BLaER1 (cell line): ENCODE measurements around the gene GPR37.

ENCODE experiments used
- H3K27ac ChIP-seq: shearing (Covaris generic); formaldehyde crosslinking; 2 replicates; pipeline ENCODE4 v1.8.1; 2022
- H3K27me3 ChIP-seq: shearing (Covaris generic); formaldehyde crosslinking; 2 replicates; pipeline ENCODE4 v1.8.1; 2022
- H3K36me3 ChIP-seq: shearing (Covaris generic); formaldehyde crosslinking; 2 replicates; pipeline ENCODE4 v1.8.1; 2022
- H3K4me1 ChIP-seq: shearing (Covaris generic); formaldehyde crosslinking; 2 replicates; pipeline ENCODE4 v1.8.1; 2022
- H3K4me2 ChIP-seq: shearing (Covaris generic); formaldehyde crosslinking; 2 replicates; pipeline ENCODE4 v1.8.1; 2022
- H3K4me3 ChIP-seq: shearing (Covaris generic); formaldehyde crosslinking; 2 replicates; pipeline ENCODE4 v1.8.1; 2022
- H3K9ac ChIP-seq: shearing (Covaris generic); formaldehyde crosslinking; 2 replicates; pipeline ENCODE4 v1.8.1; 2022
- H3K9me3 ChIP-seq: shearing (Covaris generic); formaldehyde crosslinking; 2 replicates; pipeline ENCODE4 v1.8.1; 2022
- H4K20me1 ChIP-seq: shearing (Covaris generic); formaldehyde crosslinking; 2 replicates; pipeline ENCODE4 v1.8.1; 2022
- Cebpa-rat ChIP-seq: shearing (Covaris generic); IDR thresholded peaks from 2 replicates; pipeline ENCODE4 v1.8.1; 2022

The GPR37 gene

GRCh38 chr7:124796771-124797170, 31.2 kb upstream of the GPR37 start:
- Histone ChIP-seq H3K4me3 (no peak overlapping the region), H3K27ac (no peak overlapping the region), H4K20me1 (no peaks in the 10 kb centered on the region), H3K9me3 (no peaks in the 10 kb centered on the region), H3K36me3 (no peaks in the 10 kb centered on the region), H3K27me3 (no peaks in the 10 kb centered on the region), H3K9ac (no peak overlapping the region), H3K4me1 (no peaks in the 10 kb centered on the region), H3K4me2 (no peak overlapping the region)
- TF ChIP-seq Cebpa-rat = no peak

GRCh38 chr7:124792696-124793095, 27.1 kb upstream of the GPR37 start:
- H3K36me3 ChIP-seq = no peaks in the 10 kb centered on the region
- H3K27ac ChIP-seq = no peak overlapping the region
- H3K4me2 ChIP-seq = no peak overlapping the region
- H3K9me3 ChIP-seq = no peaks in the 10 kb centered on the region
- no peaks in the 10 kb centered on the region for H3K27me3 ChIP-seq
- no peak overlapping the region for H3K9ac ChIP-seq
- H3K4me3 ChIP-seq = no peak overlapping the region
- H3K4me1 ChIP-seq = no peaks in the 10 kb centered on the region
- H4K20me1 ChIP-seq = no peaks in the 10 kb centered on the region
- TF ChIP-seq Cebpa-rat = no peak

DNA sequence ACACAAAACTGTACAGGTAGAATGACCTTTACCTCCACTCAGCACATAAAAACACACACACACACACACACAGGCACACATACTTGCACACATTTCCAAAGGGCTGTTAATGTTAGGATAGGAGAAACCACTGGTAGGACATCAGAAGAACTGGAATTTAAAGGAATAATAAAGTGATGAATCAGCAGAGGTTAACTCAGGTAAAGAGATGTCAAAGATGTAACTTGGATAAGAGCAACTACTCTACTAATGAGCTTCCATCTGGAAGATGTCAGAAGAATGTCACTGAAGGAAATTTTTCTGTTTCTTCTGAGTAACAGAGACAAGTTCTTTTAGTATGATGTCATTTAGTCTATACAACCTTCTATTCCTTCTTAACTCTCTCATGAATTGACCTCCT, 26.4 kb upstream of the GPR37 start:
- Histone ChIP-seq H3K9ac (no peak overlapping the region), H3K9me3 (no peaks in the 10 kb centered on the region), H3K27me3 (no peaks in the 10 kb centered on the region), H4K20me1 (no peaks in the 10 kb centered on the region), H3K36me3 (no peaks in the 10 kb centered on the region), H3K4me3 (no peak overlapping the region), H3K27ac (no peak overlapping the region), H3K4me1 (no peaks in the 10 kb centered on the region), H3K4me2 (no peak overlapping the region)
- no peak for TF ChIP-seq Cebpa-rat

GRCh38 chr7:124791426-124791825, 25.8 kb upstream of the GPR37 start:
- Histone ChIP-seq H3K27me3 (no peaks in the 10 kb centered on the region), H3K27ac (no peak overlapping the region), H3K4me2 (no peak overlapping the region), H3K9ac (no peak overlapping the region), H3K9me3 (no peaks in the 10 kb centered on the region), H4K20me1 (no peaks in the 10 kb centered on the region), H3K36me3 (no peaks in the 10 kb centered on the region), H3K4me3 (no peak overlapping the region), H3K4me1 (no peaks in the 10 kb centered on the region)
- no peak for TF ChIP-seq Cebpa-rat

- TF ChIP-seq Cebpa-rat = no peak
Observed at GRCh38 chr7:124790645-124791044, 25.1 kb upstream of the GPR37 start.

DNA sequence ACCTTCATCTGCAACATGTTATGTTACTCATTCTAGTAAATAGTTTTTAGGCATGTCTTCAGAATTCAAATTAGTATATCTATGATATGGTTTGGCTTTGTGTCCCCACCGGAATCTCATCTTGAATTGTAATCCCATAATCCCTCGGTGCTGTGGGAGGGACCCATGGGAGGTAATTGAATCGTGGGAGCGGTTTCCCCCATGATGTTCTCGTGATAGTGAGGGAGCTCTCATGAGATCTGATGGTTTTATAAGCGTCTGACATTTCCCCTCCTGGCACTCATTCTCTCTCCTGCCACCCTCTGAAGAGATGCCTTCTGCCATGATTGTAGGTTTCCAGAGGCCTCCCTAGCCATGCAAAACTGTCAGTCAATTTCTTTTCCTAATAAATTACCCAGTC, 20.4 kb upstream of the GPR37 start:
- H3K4me3 ChIP-seq = no peak overlapping the region
- TF ChIP-seq Cebpa-rat = no peak
- no peaks in the 10 kb centered on the region for H3K9me3 ChIP-seq
- H4K20me1 ChIP-seq = no peaks in the 10 kb centered on the region
- H3K27me3 ChIP-seq = no peaks in the 10 kb centered on the region
- H3K4me2 ChIP-seq = no peak overlapping the region
- H3K27ac ChIP-seq = no peak overlapping the region
- no peaks in the 10 kb centered on the region for H3K36me3 ChIP-seq
- no peaks in the 10 kb centered on the region for H3K4me1 ChIP-seq
- H3K9ac ChIP-seq = no peak overlapping the region

More at GRCh38 chr7:124790645-124791044, 25.1 kb upstream of the GPR37 start:
- H3K4me3 ChIP-seq = no peak overlapping the region
- H3K27ac ChIP-seq = no peak overlapping the region
- no peaks in the 10 kb centered on the region for H3K27me3 ChIP-seq
- H3K9ac ChIP-seq = no peak overlapping the region
- no peaks in the 10 kb centered on the region for H3K4me1 ChIP-seq
- no peaks in the 10 kb centered on the region for H4K20me1 ChIP-seq
- no peak overlapping the region for H3K4me2 ChIP-seq
- no peaks in the 10 kb centered on the region for H3K36me3 ChIP-seq
- no peaks in the 10 kb centered on the region for H3K9me3 ChIP-seq

- no peak overlapping the region for H3K4me3 ChIP-seq
- TF ChIP-seq Cebpa-rat = no peak
- H3K27ac ChIP-seq = no peak overlapping the region
- no peaks in the 10 kb centered on the region for H4K20me1 ChIP-seq
- no peaks in the 10 kb centered on the region for H3K4me1 ChIP-seq
- no peaks in the 10 kb centered on the region for H3K27me3 ChIP-seq
- no peaks in the 10 kb centered on the region for H3K36me3 ChIP-seq
- no peaks in the 10 kb centered on the region for H3K9me3 ChIP-seq
- H3K4me2 ChIP-seq = no peak overlapping the region
- H3K9ac ChIP-seq = no peak overlapping the region
Observed at GRCh38 chr7:124784879-124785818, 19.6 kb upstream of the GPR37 start.

DNA sequence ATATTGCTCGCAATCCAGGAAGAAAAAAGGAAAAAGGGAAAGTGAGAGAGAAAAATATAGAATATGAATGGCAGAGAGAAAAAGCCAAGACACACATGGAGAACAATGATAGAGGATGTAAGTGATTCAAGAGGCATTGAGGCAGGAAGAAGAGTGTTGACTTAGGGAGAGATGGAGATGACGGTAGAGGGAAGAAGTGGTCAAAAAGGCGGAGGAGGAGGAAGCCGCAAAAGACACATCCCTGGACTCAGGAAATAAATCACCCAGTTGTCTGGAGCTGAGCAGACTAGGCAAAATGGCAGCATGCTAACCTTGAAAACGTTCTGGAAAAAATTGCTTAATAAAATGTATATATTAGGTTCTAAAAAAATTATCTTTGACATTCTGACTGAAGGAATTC, 17.7 kb upstream of the GPR37 start:
- Histone ChIP-seq H3K27me3 (no peaks in the 10 kb centered on the region), H3K9ac (no peak overlapping the region), H3K9me3 (no peaks in the 10 kb centered on the region), H3K4me3 (no peak overlapping the region), H3K4me2 (no peak overlapping the region), H3K36me3 (no peaks in the 10 kb centered on the region), H3K4me1 (no peaks in the 10 kb centered on the region), H4K20me1 (no peaks in the 10 kb centered on the region), H3K27ac (no peak overlapping the region)
- TF ChIP-seq Cebpa-rat = no peak

GRCh38 chr7:124781907-124782734, 16.5 kb upstream of the GPR37 start:
- Histone ChIP-seq H3K36me3 (no peaks in the 10 kb centered on the region), H3K27ac (no peak overlapping the region), H3K9ac (no peak overlapping the region), H3K4me1 (no peaks in the 10 kb centered on the region), H3K4me2 (no peak overlapping the region), H4K20me1 (no peaks in the 10 kb centered on the region), H3K9me3 (no peaks in the 10 kb centered on the region), H3K27me3 (no peaks in the 10 kb centered on the region), H3K4me3 (no peak overlapping the region)
- no peak for TF ChIP-seq Cebpa-rat

DNA sequence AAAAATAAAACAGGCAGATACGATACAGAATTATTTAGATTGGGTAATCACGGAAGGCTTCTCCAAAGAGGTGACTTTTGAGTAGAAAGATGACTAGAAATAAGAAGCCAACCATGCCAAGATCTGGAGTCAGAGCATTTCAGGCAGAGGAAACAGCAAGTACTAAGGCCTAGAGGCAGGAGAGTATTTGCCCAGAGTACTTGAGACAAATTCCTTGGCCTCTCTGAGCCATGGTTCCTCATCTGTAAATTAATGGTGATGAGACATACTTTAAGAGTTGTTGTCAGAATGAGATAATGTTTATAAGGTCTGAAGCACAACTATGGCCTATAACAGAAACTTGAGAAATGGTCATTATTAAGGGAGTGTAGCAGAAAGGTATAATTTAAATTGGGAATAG, 15.8 kb upstream of the GPR37 start:
- no peak overlapping the region for H3K4me3 ChIP-seq
- H3K27ac ChIP-seq = no peak overlapping the region
- H3K4me1 ChIP-seq = no peaks in the 10 kb centered on the region
- H3K4me2 ChIP-seq = no peak overlapping the region
- no peak overlapping the region for H3K9ac ChIP-seq
- no peak for TF ChIP-seq Cebpa-rat
- H3K27me3 ChIP-seq = no peaks in the 10 kb centered on the region
- H4K20me1 ChIP-seq = no peaks in the 10 kb centered on the region
- H3K36me3 ChIP-seq = no peaks in the 10 kb centered on the region
- no peaks in the 10 kb centered on the region for H3K9me3 ChIP-seq
